Stimulated activated naive CD8-positive, alpha-beta T cell treated with anti-CD3 and anti-CD28 coated beads, Interleukin-15, Interleukin-2, amounts not matched to agents 100 U/mL and 50 U/mL, for 24 hours (primary cell): ENCODE measurements around the gene CELF2.
A peak's percentile ranks its signal among the peaks of the same experiment; 100 is the strongest.

Experiments used
- ATAC-seq: fragments of 150-1000 bp; cut with Tn5 transposase; one replicate; pipeline ENCODE4 v1.10.0; 2021
- DNase-seq: peaks from one replicate; pipeline ENCODE4 v3.0.0; 2021

CELF2 gene

GRCh38 chr10:11201911-11202310 is 184.2 kb downstream of the CELF2 start:
- DNase-seq, result no peak
- ATAC-seq, result no peak

GRCh38 chr10:11204351-11204942 is 186.8 kb downstream of the CELF2 start:
- no peak for DNase-seq
- ATAC-seq, result no peak

GRCh38 chr10:11205030-11205772 is 187.5 kb downstream of the CELF2 start:
- DNase-seq, result no peak
- peak; percentile 66 for ATAC-seq

- DNase-seq, result no peak
- no peak for ATAC-seq
Observed at GRCh38 chr10:11206676-11207559, 189.2 kb downstream of the CELF2 start.

- DNase-seq, result no peak
- no peak for ATAC-seq
Observed at GRCh38 chr10:11207560-11207844, 189.8 kb downstream of the CELF2 start.

GRCh38 chr10:11208243-11208642 is 190.6 kb downstream of the CELF2 start:
- no peak for ATAC-seq
- no peak for DNase-seq

GRCh38 chr10:11208908-11209829 is 191.5 kb downstream of the CELF2 start:
- ATAC-seq (peak; percentile 55), DNase-seq (peak; percentile 51)

- DNase-seq, result no peak
Observed at GRCh38 chr10:11209830-11210181, 192.1 kb downstream of the CELF2 start.

GRCh38 chr10:11210211-11210922 is 192.7 kb downstream of the CELF2 start:
- DNase-seq (no peak), ATAC-seq (no peak)

More at GRCh38 chr10:11209830-11210181, 192.1 kb downstream of the CELF2 start:
- ATAC-seq, result no peak

GRCh38 chr10:11212288-11213085 is 194.8 kb downstream of the CELF2 start:
- no peak for ATAC-seq
- no peak for DNase-seq

GRCh38 chr10:11213137-11213536 is 195.5 kb downstream of the CELF2 start:
- peak; percentile 41 for ATAC-seq

GRCh38 chr10:11214407-11214806 is 196.7 kb downstream of the CELF2 start:
- ATAC-seq (no peak), DNase-seq (no peak)

More at GRCh38 chr10:11213137-11213536, 195.5 kb downstream of the CELF2 start:
- DNase-seq, result no peak

- DNase-seq, result no peak
- no peak for ATAC-seq
Observed at GRCh38 chr10:11215471-11215870, 197.8 kb downstream of the CELF2 start.

GRCh38 chr10:11217521-11217920 is 199.8 kb downstream of the CELF2 start:
- DNase-seq, result no peak
- no peak for ATAC-seq

- DNase-seq (no peak), ATAC-seq (peak; percentile 95)
Observed at GRCh38 chr10:11218395-11218794, 200.7 kb downstream of the CELF2 start.

GRCh38 chr10:11219431-11219830 is 201.8 kb downstream of the CELF2 start:
- DNase-seq, result no peak
- no peak for ATAC-seq

- no peak for DNase-seq
- ATAC-seq, result no peak
Observed at GRCh38 chr10:11223081-11223480, 205.4 kb downstream of the CELF2 start.

- DNase-seq, result no peak
- no peak for ATAC-seq
Observed at GRCh38 chr10:11223507-11224140, 206.0 kb downstream of the CELF2 start.

- DNase-seq (no peak), ATAC-seq (no peak)
Observed at GRCh38 chr10:11224321-11224720, 206.6 kb downstream of the CELF2 start.

- DNase-seq (no peak), ATAC-seq (no peak)
Observed at GRCh38 chr10:11224792-11225416, 207.2 kb downstream of the CELF2 start.
